HG03342 (cell line): ENCODE results near the gene DYNC2H1.

Experiments
- ATAC-seq: cut with Tn5 transposase; IDR thresholded peaks from one replicate; pipeline ENCODE4 v1.9.1; 2021; ENCODE audit warnings: mild to moderate bottlenecking, moderate library complexity; ENCODE audit not compliant: unreplicated experiment

Gene DYNC2H1

GRCh38 chr11:103528046-103528445, 418.8 kb downstream of the DYNC2H1 start:
- no peak for ATAC-seq

DNA sequence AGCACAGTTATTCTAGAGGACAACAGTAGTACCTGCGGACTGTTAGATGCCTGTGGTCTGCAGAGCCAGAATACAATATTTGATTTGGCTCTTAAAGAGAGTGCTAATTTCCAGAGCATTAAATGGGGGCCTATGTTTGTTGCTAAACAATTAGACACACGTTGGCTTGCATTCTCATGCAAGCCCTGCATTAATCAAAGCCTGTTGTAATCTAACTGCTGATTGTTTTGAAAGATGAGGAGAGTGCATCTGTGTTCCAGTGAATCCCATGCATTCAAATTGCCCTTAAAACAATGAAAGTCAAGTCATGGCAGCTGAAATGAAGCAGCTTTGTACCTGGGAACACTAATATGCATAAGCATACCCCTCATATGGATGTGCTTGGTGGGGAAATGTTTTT, 419.4 kb downstream of the DYNC2H1 start:
- ATAC-seq, result no peak

DNA sequence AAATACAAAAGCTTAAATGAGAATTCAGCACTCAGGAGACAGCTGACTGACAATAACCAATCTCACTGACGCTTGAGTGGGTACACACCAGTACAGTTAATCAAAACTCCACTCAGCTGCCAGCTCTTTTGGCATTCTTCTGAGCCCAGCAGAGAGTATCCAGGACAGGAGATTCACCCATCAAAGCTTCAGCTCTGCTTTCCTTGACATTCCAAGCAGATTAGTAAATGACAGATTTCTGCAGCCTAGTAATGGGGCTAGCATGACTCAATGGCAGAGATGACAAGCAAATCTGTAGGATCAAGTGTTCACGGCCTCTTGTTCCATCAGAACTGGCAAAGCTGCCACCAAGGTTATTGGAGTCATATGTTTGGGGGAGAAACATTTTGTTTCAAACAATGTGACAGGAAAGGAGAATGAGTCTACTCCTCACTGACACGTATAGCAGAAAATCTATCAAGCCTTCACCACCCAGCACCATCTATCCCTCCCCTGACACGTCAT, 420.0 kb downstream of the DYNC2H1 start:
- ATAC-seq, result no peak
